ENCODE data around the gene METTL27.

Gene METTL27

GRCh38 chr7:73864981-73865711, 22.8 kb upstream of the METTL27 start:
- Histone ChIP-seq H2BK120ac (ENCODE audit: insufficient read depth, low read length, poor library complexity) (no peak overlapping the region), H3K9ac (ENCODE audit: low read length) (no peak overlapping the region), H4K91ac (ENCODE audit: low read depth, low read length) (no peak overlapping the region), H3K9me3 (ENCODE audit: insufficient read depth, low read depth, low read length) (peaks cover 2% of the 10 kb centered on the region), H3K79me2 (ENCODE audit: control insufficient read depth, insufficient read depth, low read length, poor library complexity) (no peaks in the 10 kb centered on the region), H3K4me1 (ENCODE audit: control insufficient read depth in 1 of 2, insufficient read depth in 2 of 2, low read length in 2 of 2) (no peaks in the 10 kb centered on the region), H3K27me3 (ENCODE audit: insufficient read depth, low read length) (no peaks in the 10 kb centered on the region), H2BK5ac (ENCODE audit: low read depth, low read length, poor library complexity) (no peak overlapping the region), H3K36me3 (ENCODE audit: control insufficient read depth in 1 of 2, insufficient read depth in 2 of 2, low read length in 2 of 2) (no peaks in the 10 kb centered on the region), H4K12ac (ENCODE audit: low read depth, low read length) (no peak overlapping the region), H3K4me3 (ENCODE audit: low read depth, low read length) (peak overlapping the region; percentile 37), H3K27ac (ENCODE audit: low read depth, low read length) (no peak overlapping the region), H2AFZ (ENCODE audit: insufficient read depth, low read length, poor library complexity) (no peak overlapping the region), H2AK5ac (ENCODE audit: low read length) (no peak overlapping the region), H3K4me2 (ENCODE audit: low read length) (no peak overlapping the region), H3K18ac (ENCODE audit: low read length) (no peak overlapping the region), H3K14ac (ENCODE audit: low read length) (no peak overlapping the region), H2BK12ac (ENCODE audit: low read length) (no peak overlapping the region), H4K8ac (ENCODE audit: low read depth, low read length) (no peak overlapping the region), H3K23ac (ENCODE audit: low read length) (no peak overlapping the region), H3K4ac (ENCODE audit: low read depth, low read length) (no peak overlapping the region), H3K79me1 (ENCODE audit: low read length) (no peaks in the 10 kb centered on the region)
- no peak for DNase-seq
- no CpG with 5 or more reads among the region's 8 CpGs for WGBS (ENCODE audit: extremely low coverage, insufficient coverage, insufficient read length)

- H3K18ac ChIP-seq (ENCODE audit: low read length), result no peak overlapping the region
- DNase-seq, result no peak
- H4K8ac ChIP-seq (ENCODE audit: low read depth, low read length), result no peak overlapping the region
- no peak overlapping the region for H3K4me3 ChIP-seq (ENCODE audit: low read depth, low read length)
- H3K9ac ChIP-seq (ENCODE audit: low read length), result no peak overlapping the region
- H3K23ac ChIP-seq (ENCODE audit: low read length), result no peak overlapping the region
- no peaks in the 10 kb centered on the region for H3K79me1 ChIP-seq (ENCODE audit: low read length)
- no peak overlapping the region for H2AFZ ChIP-seq (ENCODE audit: insufficient read depth, low read length, poor library complexity)
- H3K14ac ChIP-seq (ENCODE audit: low read length), result no peak overlapping the region
- no CpG with 5 or more reads among the region's 12 CpGs for WGBS (ENCODE audit: extremely low coverage, insufficient coverage, insufficient read length)
- no peak overlapping the region for H3K4ac ChIP-seq (ENCODE audit: low read depth, low read length)
- H4K91ac ChIP-seq (ENCODE audit: low read depth, low read length), result no peak overlapping the region
- no peaks in the 10 kb centered on the region for H3K79me2 ChIP-seq (ENCODE audit: control insufficient read depth, insufficient read depth, low read length, poor library complexity)
- peaks cover 2% of the 10 kb centered on the region for H3K9me3 ChIP-seq (ENCODE audit: insufficient read depth, low read depth, low read length)
- no peaks in the 10 kb centered on the region for H3K27me3 ChIP-seq (ENCODE audit: insufficient read depth, low read length)
- no peak overlapping the region for H4K12ac ChIP-seq (ENCODE audit: low read depth, low read length)
- no peak overlapping the region for H2AK5ac ChIP-seq (ENCODE audit: low read length)
- H3K27ac ChIP-seq (ENCODE audit: low read depth, low read length), result no peak overlapping the region
- H2BK120ac ChIP-seq (ENCODE audit: insufficient read depth, low read length, poor library complexity), result no peak overlapping the region
- H3K4me2 ChIP-seq (ENCODE audit: low read length), result no peak overlapping the region
- no peaks in the 10 kb centered on the region for H3K4me1 ChIP-seq (ENCODE audit: control insufficient read depth in 1 of 2, insufficient read depth in 2 of 2, low read length in 2 of 2)
- no peak overlapping the region for H2BK5ac ChIP-seq (ENCODE audit: low read depth, low read length, poor library complexity)
- no peak overlapping the region for H2BK12ac ChIP-seq (ENCODE audit: low read length)
- no peaks in the 10 kb centered on the region for H3K36me3 ChIP-seq (ENCODE audit: control insufficient read depth in 1 of 2, insufficient read depth in 2 of 2, low read length in 2 of 2)
These were observed 19.0 kb upstream of the METTL27 start for GRCh38 chr7:73861305-73861704.

- Histone ChIP-seq H2BK5ac (ENCODE audit: low read depth, low read length, poor library complexity) (no peak within 1 kb of the TSS), H4K91ac (ENCODE audit: low read depth, low read length) (no peak within 1 kb of the TSS), H2AFZ (ENCODE audit: insufficient read depth, low read length, poor library complexity) (no peak within 1 kb of the TSS), H3K4ac (ENCODE audit: low read depth, low read length) (no peak within 1 kb of the TSS), H3K4me2 (ENCODE audit: low read length) (no peak within 1 kb of the TSS), H3K4me3 (ENCODE audit: low read depth, low read length) (no peak within 1 kb of the TSS), H3K27me3 (ENCODE audit: insufficient read depth, low read length) (no peaks in the 10 kb centered on the region), H3K36me3 (ENCODE audit: control insufficient read depth in 1 of 2, insufficient read depth in 2 of 2, low read length in 2 of 2) (no peaks in the 10 kb centered on the region), H3K18ac (ENCODE audit: low read length) (no peak within 1 kb of the TSS), H3K4me1 (ENCODE audit: control insufficient read depth in 1 of 2, insufficient read depth in 2 of 2, low read length in 2 of 2) (no peaks in the 10 kb centered on the region), H3K9me3 (ENCODE audit: insufficient read depth, low read depth, low read length) (peaks cover 2% of the 10 kb centered on the region), H3K79me1 (ENCODE audit: low read length) (no peaks in the 10 kb centered on the region), H2BK12ac (ENCODE audit: low read length) (no peak within 1 kb of the TSS), H3K79me2 (ENCODE audit: control insufficient read depth, insufficient read depth, low read length, poor library complexity) (no peaks in the 10 kb centered on the region), H2BK120ac (ENCODE audit: insufficient read depth, low read length, poor library complexity) (no peak within 1 kb of the TSS), H3K14ac (ENCODE audit: low read length) (no peak within 1 kb of the TSS), H3K27ac (ENCODE audit: low read depth, low read length) (no peak within 1 kb of the TSS), H3K9ac (ENCODE audit: low read length) (no peak within 1 kb of the TSS), H3K23ac (ENCODE audit: low read length) (no peak within 1 kb of the TSS), H2AK5ac (ENCODE audit: low read length) (no peak within 1 kb of the TSS), H4K8ac (ENCODE audit: low read depth, low read length) (no peak within 1 kb of the TSS), H4K12ac (ENCODE audit: low read depth, low read length) (no peak within 1 kb of the TSS)
- WGBS (ENCODE audit: extremely low coverage, insufficient coverage, insufficient read length), result no CpG with 5 or more reads among the region's 11 CpGs
- no peak for DNase-seq
These were observed 18.5 kb upstream of the METTL27 start, which contains the start of gene TMEM270 for GRCh38 chr7:73860859-73861258. TSS of gene TMEM270 (plus strand) at chr7:73861159. CDS start at chr7:73861195, 36 bp downstream.

GRCh38 chr7:73858807-73859206, 16.5 kb upstream of the METTL27 start:
- no peaks in the 10 kb centered on the region for H3K36me3 ChIP-seq (ENCODE audit: control insufficient read depth in 1 of 2, insufficient read depth in 2 of 2, low read length in 2 of 2)
- no peak overlapping the region for H3K14ac ChIP-seq (ENCODE audit: low read length)
- H2BK5ac ChIP-seq (ENCODE audit: low read depth, low read length, poor library complexity), result no peak overlapping the region
- no peak overlapping the region for H3K27ac ChIP-seq (ENCODE audit: low read depth, low read length)
- no peaks in the 10 kb centered on the region for H3K9me3 ChIP-seq (ENCODE audit: insufficient read depth, low read depth, low read length)
- no peaks in the 10 kb centered on the region for H3K79me1 ChIP-seq (ENCODE audit: low read length)
- H2BK12ac ChIP-seq (ENCODE audit: low read length), result no peak overlapping the region
- no peak overlapping the region for H4K91ac ChIP-seq (ENCODE audit: low read depth, low read length)
- no peak overlapping the region for H3K4me3 ChIP-seq (ENCODE audit: low read depth, low read length)
- no CpG with 5 or more reads among the region's 2 CpGs for WGBS (ENCODE audit: extremely low coverage, insufficient coverage, insufficient read length)
- no peak overlapping the region for H4K12ac ChIP-seq (ENCODE audit: low read depth, low read length)
- H2BK120ac ChIP-seq (ENCODE audit: insufficient read depth, low read length, poor library complexity), result no peak overlapping the region
- DNase-seq, result no peak
- no peak overlapping the region for H2AK5ac ChIP-seq (ENCODE audit: low read length)
- H3K27me3 ChIP-seq (ENCODE audit: insufficient read depth, low read length), result no peaks in the 10 kb centered on the region
- H3K23ac ChIP-seq (ENCODE audit: low read length), result no peak overlapping the region
- no peaks in the 10 kb centered on the region for H3K79me2 ChIP-seq (ENCODE audit: control insufficient read depth, insufficient read depth, low read length, poor library complexity)
- no peak overlapping the region for H4K8ac ChIP-seq (ENCODE audit: low read depth, low read length)
- no peak overlapping the region for H2AFZ ChIP-seq (ENCODE audit: insufficient read depth, low read length, poor library complexity)
- H3K4me1 ChIP-seq (ENCODE audit: control insufficient read depth in 1 of 2, insufficient read depth in 2 of 2, low read length in 2 of 2), result no peaks in the 10 kb centered on the region
- no peak overlapping the region for H3K18ac ChIP-seq (ENCODE audit: low read length)
- H3K9ac ChIP-seq (ENCODE audit: low read length), result no peak overlapping the region
- H3K4me2 ChIP-seq (ENCODE audit: low read length), result no peak overlapping the region
- no peak overlapping the region for H3K4ac ChIP-seq (ENCODE audit: low read depth, low read length)
